HEK293T (cell line): ENCODE results near the gene IGF2BP1.
"Not testable (repeated sequence)": the region's sequence is repeated elsewhere in the genome, so short reads cannot be mapped to it uniquely, and the experiment has no call there.

Experiments used
- BHLHE40 ChIP-seq: fragments of 450-650 bp; IDR thresholded peaks from 2 replicates; pipeline ENCODE4 v1.6.1; 2016; ENCODE audit warnings: mild to moderate bottlenecking, moderate library complexity, borderline replicate concordance
- CTBP1 ChIP-seq: fragments of 450-650 bp; IDR thresholded peaks from 2 replicates; pipeline ENCODE4 v1.6.1; 2016; ENCODE audit warnings: borderline replicate concordance
- NFRKB ChIP-seq: fragments of 450-650 bp; IDR thresholded peaks from 2 replicates; pipeline ENCODE4 v1.6.1; 2016; ENCODE audit warnings: mild to moderate bottlenecking, moderate library complexity
- SUZ12 ChIP-seq: fragments of 450-650 bp; IDR thresholded peaks from 2 replicates; pipeline ENCODE4 v1.6.1; 2016; ENCODE audit warnings: mild to moderate bottlenecking
- TARDBP ChIP-seq: fragments of 450-650 bp; IDR thresholded peaks from 2 replicates; pipeline ENCODE4 v1.6.1; 2016

- TF ChIP-seq BHLHE40, NFRKB, CTBP1, TARDBP, SUZ12: not testable (repeated sequence)
Observed at GRCh38 chr17:49026447-49026846, 29.3 kb downstream of the IGF2BP1 start.
